DMS114 treated with DMSO at 0.1 percent for 48 hours (cell line): Measurements from ENCODE around the gene SLC25A31.
A peak's percentile ranks its signal among the peaks of the same experiment; 100 is the strongest.

ENCODE experiments used
- DNase-seq: peaks from one replicate; lab custom pipeline; 2025; ENCODE audit not compliant: unreplicated experiment; lab: John Stamatoyannopoulos, UW

SLC25A31 gene

DNA sequence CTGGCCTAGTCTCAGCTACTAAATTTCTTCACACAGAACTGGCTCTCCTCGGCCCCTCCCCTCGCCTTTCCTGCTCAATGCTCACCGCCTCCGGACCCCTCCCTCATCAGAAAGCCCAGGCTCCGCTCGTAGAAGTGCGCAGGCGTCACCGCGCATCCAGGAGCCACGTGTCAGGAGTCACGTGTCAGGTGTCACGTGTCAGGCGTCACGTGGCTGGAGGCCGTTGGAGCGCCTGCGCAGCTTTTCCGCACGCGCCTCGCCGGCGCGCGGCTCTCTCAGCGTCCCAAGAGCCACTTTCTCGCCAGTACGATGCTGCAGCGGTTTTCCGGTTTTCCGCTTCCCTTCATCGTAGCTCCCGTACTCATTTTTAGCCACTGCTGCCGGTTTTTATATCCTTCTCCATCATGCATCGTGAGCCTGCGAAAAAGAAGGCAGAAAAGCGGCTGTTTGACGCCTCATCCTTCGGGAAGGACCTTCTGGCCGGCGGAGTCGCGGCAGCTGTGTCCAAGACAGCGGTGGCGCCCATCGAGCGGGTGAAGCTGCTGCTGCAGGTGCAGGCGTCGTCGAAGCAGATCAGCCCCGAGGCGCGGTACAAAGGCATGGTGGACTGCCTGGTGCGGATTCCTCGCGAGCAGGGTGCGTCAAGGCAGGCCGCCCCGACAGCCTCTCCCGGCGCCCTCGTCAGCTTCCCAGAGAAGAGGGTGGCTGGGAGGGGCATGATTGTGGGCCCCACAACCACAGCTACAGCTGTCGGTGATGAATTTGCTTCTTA, at the start of gene SLC25A31:
TSS of gene SLC25A31 (plus strand) at position 259 of the 772 bp plus-strand sequence. CDS start at position 405, 146 bp downstream.
- no peak for DNase-seq

DNA sequence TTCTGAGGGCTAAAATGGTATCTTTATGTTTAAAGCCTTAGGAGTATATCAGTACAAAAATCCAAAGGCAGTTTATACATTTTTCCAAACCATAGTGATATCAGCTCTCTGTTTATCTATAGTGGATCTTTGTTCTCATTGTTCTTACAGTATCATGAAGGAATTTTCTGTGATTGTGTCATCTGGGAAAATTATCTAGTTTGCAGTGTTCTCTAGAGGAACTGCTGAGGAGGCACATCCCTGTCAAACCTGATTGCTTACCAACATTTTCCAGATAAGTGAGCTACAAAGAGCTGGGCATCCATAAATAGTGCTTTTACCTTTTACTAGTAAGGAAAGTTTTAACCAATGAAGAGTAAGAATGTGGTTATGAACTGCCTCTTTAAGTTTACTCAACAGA, 44.9 kb upstream of the SLC25A31 start:
- no peak for DNase-seq

DNA sequence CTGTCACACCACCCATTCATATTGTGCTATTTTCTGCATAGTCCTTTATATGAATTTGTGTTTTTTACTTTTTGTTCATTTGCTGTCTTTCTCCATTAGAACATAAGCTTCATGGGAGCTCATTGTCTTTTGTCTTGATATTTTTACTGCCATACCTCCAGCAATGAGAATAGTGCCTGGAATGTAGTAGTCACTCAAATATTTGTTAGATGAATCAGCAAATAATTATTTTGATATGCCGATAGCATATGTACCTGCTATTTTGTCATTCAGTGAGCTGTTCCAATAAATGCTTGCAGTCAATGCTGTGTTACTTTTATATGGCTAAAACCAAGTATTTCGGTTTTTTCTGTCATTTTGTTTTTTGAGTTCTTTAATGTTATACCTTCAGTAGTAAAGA, 43.5 kb upstream of the SLC25A31 start:
- no peak for DNase-seq

DNA sequence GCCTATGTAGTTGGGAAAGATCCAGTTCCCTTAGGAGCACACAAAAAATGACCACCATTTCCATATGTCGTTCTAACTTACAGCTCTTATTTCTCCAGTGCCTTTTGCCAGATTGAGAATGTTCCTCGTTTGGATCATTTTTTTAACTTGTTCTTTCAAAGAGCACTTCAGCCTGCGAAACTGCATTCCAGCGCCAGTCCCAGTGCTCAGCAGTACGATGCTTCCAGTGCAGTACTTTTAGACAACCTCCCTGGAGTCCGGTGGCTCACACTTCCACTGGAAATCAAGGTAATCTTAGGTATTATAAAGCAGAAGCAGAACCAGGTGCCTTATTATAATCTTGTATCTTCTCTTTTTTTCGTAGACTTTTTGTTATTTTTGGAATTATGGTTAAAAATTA, 42.6 kb upstream of the SLC25A31 start:
- DNase-seq = no peak

DNA sequence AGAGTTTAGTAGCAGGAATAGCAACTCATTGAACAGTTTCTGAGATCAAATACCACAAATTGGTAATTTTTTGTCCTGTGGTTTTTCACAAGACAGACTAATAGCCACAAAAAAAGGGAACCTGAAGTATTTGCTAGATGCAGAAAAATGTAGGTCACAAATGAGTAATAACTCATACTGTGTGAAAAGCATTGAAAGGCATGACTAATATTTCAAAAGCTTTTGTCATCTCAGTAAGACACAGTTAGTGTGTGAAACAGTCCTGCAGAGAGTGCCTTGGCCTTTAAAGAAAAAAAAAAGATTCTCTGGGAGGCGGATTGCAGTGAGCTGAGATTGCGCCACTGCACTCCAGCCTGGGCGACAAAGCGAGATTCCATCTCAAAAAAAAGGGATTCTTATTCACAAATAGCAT, 31.4 kb upstream of the SLC25A31 start:
- no peak for DNase-seq

DNA sequence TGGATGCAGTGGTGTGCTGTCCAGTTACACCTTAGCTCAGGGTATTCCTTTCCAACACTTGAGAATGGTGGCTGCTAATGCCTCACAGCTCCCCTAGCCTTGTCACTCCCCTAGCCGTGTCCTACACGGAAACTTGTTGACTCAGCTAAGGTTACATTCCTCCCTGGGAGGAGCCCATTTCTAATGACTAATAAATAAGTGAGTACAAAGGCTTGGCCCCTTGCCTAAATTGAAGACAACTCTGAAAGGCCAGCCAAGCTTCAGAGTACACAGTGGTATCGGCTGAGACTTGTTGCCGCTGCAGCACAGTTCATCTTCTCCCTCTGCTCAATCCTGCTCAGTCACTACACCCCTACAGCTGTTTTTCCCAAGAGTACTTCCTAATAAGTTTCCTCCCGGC, 21.2 kb upstream of the SLC25A31 start:
- DNase-seq = no peak

DNA sequence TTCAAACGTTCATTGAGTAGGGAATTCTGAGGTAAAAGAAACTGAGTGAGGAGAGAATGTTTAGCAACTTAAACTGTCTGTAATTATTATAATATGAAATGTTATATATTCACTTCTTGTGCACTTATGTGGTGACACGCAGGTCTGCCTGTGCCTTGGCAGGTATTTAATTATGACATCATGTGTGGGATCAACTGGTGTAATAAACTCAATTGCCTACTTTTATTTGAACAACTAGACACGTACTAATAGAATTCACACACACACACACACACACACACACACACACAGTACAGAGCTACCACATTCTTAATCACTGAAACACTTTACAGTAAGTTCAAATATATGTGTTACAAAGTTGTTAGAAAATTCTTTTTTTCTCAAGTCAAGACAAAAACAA, 20.7 kb upstream of the SLC25A31 start:
- no peak for DNase-seq

DNA sequence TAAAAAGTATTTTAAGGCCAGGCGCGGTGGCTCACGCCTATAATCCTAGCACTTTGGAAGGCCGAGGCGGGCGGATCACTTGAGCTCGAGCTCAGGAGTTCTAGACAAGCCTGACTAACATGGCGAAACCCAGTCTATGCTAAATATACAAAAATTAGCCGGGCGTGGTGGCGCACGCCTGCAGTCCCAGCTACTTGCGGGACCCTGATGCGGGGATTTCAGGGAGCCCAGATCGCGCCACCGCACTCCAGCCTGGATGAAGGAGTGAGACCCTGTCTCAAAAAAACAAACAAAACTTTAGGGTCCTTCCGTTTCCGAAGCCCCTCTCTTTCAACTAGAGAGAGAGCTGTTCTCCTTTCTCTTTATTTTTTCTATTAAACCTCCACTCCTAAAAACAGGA, 1.2 kb downstream of the SLC25A31 start:
- no peak for DNase-seq

DNA sequence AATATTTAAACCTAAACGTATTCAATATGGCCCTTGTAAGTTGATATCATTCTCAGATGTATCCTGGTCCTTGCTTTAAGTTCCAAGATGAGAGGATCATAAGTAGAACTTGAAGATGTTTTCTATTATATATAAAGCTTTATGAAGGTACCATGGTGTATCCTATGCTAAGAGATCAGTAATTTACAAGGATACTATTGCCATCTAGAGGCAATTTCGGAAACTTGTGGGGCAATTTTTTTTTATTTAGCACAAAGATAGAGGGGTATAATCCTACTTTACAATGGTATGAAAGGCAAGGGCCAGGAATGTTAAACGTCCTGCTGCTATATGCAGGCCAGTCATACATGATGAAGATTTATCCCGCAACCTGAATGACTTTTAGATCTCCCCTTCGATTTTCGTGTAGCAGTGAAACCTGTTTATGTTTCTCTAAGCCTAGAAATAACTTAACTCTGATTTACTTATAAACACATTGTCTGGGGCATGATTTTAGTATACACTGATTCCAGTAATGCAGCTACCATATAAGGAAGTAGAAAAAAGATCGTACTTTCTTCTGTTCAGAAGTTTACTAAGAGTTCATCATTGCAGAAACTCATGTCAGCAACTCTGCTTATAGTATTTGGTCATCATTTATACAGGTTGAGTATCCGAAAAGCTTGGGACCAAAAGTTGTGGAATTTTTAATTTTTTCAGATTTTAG, 2.6 kb downstream of the SLC25A31 start:
- DNase-seq = peak; percentile 26

DNA sequence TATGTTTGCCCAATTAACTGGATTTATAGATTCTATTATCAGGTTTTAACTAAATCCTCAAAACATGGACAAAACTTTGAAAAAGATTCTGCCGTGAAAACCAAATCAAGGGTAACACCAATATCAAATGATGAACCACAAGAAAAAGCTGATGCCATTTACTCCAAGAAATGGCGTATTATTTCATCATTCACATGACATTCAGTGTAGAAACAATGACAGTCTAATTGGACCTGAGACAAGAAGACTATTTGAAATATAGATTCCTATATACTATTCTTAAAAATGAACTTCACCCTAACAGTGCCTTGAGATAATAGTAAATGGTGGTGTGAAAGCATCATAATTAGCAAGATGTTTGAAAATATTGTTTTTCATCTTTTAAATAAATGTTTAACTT, 4.8 kb downstream of the SLC25A31 start:
- DNase-seq = no peak

DNA sequence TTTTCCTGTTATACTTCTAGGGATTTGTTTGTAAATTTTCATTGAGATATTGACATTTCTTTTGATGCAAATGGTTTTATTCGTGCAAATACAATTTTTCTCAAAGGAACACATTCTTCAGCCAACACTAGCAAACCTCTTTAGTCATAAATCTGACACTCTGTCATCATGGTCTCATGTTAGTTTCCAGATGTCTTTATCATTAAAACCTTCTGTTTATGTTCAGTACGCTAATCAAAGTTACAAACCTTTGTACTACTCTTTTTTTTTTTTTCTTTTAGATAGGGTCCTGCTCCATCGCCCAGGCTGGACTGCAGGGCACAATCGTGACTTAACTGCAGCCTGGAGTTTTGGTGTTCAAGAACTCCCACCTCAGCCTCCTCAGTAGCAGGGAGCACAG, 7.1 kb downstream of the SLC25A31 start:
- DNase-seq = no peak

DNA sequence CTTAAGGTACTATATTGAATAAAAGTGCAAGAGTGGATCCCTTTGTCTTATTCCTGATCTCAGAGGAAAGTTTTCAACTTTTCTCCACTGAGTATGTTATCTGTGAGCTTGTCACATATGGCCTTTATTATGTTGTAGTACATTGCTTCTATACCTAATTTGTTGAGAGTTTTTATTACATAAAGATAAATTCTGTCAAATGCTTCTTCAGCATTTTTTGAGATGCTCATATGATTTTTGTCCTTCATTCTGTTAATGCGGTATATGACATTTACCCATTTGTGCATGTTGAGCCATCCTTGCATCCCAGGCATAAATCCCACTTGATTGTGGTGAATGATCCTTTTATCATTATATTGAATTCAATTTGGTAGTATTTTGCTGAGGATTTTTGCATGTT, 11.0 kb downstream of the SLC25A31 start:
- no peak for DNase-seq

DNA sequence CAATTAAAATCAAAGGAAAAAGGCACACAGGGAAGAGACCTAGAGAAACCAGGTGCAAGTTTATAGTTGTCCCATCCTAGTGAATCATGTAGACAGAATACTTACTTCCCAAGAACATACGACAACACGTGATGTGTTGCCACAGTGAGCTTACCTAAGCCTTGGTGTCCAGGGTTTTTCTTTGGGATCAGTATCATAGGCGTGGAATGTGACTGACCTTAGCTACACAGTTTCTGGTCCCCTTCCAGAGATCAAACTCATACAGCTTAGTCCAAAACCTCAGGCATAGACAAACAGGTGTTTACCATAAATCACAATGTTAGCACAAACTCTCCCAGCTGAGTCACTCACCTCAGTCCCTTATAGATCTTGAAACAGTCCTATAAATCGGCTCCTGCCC, 17.7 kb downstream of the SLC25A31 start:
- DNase-seq = no peak

DNA sequence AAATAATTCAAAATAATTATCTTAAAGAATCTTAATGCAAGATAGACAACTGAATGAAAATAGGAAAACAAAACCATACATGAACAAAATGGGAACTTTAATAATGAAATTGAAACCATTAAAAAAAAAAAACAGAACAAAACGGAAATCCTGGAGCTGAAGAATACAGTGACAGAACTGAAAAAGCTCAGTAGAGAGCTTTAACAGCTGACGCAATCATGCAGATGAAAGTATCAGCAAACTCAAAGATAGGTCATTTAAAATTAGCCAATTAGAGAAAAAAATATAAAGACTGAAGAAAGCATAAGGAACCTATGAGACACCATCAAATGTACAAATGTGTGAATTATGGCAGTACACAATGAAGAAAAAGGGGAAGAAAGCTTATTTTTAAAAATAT, 18.8 kb downstream of the SLC25A31 start:
- DNase-seq = no peak

DNA sequence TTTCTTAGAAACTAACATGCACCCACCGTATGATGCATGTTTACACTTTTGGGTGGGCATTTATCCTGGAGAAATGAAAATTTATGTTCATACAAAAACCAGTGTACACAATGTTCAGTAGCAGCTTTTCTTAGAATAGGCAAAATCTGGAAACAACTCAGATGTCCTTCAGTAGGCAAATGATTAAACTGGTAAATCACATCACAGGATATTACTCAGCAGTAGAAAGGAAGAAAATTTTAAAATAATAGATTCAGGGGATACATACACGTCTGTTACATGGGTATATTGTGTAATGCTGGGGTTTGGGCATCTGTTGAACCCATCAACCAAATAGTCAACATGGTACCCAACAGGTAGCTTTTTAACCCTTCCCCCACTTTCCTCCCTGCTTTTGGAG, 26.7 kb downstream of the SLC25A31 start:
- no peak for DNase-seq

DNA sequence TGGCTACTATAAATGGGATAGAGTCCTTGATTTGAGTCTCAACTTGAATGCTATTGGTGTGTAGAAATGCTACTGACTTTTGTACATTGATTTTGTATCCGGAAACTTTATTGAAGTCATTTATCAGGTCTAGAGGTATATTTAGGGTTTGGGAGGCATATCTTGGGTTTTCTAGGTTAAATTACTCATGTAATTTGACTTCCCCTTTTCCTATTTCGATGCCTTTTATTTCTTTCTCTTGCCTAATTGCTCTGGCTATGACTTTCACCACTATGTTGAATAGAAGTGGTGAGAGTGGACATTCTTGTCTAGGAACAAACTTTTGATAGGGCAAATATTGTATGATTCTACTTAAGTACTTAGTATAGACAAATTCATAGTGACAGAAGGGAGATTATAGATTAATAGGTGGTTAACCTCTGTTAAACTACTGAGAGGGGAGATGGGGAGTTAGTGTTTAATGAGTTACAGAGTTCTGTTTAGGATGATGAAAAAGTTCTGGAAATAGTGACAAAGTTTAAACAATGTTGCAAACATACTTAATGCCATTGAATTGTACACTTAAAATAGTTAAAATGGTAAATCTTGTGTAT, 29.1 kb downstream of the SLC25A31 start:
- no peak for DNase-seq

DNA sequence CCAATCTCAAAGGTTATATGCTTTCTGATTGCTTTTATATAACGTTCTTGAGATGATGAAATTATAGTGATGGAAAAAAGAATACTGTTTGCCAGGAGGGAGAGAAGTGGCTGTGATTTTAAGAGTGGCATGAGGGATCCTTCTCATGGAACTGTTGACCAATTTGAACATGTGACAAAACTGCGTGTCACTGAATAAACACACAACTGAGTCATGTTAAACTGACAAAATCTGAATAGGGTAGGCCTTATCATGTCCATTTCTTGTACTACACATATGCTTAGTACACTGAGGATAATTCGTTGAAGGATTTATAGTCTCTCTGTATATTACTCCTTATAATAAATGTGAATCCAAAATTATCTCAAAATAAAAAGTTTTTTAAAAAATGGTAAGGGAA, 29.7 kb downstream of the SLC25A31 start:
- no peak for DNase-seq

DNA sequence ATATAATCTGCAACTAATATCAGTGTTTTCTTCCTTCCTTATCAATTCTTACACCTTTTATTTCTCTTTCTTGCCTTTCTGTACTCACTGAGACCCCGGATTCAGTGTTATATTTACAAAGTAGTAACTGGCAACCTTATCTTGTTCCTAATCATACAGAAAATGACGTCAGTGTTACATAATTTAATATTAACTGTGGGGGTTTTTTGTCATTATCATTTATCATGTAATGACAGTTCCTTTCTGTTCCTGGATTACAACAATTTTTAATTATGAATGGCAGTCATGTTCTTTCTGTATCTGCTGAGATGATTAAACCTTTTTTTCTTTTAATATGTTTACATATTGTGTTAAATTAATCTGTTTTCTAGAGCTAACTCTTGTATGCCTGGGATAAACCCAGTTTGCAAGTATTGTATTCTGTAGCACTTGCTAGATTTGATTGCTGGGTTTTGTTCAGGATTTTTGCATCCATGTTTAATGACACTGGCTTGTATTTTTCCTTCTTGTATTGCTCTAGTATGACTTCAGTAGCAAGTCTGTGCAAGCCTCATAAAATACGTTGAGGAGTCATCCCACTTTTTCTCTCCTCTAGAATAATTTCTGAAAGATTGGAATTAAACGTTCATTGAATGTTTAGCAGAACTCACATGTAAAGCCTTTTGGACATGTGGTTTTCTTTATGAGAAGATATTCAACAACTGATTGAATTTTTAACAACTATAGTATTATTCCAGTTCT, 41.5 kb downstream of the SLC25A31 start:
- DNase-seq = no peak

DNA sequence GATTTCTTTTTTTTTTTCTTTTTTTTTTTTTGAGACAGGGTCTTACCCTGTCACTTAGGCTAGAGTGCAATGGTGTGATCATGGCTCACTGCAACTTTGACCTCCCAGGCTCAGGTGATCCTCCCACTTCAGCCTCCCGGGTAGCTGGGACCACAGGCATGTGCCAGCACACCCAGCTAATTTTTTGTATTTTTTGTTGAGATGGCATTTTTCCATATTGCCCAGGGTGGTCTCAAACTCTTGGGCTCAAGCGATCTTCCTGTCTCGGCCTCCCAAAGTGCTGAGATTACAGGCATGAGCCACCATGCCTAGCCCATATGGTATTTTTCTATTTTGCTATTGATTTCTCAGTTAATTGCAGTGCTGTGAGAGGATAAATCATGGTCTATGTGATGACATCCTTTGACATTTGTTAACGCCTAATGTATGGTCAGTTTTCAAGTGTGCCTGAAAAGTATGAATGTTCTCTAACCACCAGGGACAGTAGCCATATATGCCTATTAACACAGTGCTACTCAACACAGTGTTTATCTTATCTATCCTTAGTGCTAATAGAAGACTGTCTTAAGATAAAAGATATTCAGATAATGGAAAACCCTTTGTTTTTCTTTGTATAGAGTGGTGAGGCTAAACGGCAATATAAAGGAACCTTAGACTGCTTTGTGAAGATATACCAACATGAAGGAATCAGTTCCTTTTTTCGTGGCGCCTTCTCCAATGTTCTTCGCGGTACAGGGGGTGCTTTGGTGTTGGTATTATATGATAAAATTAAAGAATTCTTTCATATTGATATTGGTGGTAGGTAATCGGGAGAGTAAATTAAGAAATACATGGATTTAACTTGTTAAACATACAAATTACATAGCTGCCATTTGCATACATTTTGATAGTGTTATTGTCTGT, 42.8 kb downstream of the SLC25A31 start:
- DNase-seq = no peak

DNA sequence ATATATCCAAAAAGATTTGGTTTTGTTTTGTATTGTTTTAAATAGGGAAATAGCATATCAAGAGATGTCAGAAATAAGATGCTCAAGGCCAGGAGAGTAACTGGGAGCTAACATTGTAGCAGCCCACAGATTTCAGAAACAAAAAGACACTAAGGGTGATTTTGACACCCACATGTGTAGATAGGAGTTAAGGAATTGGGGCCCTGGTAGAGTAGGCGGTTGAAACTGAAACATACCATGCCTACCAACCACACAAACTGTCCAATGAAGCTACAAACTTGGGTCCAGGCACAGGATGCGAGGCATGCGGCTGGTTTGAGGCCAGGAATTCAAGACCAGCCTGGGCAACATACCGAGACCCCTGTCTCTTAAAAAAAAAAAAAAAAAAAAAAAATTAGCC, 45.6 kb downstream of the SLC25A31 start:
- DNase-seq = no peak

DNA sequence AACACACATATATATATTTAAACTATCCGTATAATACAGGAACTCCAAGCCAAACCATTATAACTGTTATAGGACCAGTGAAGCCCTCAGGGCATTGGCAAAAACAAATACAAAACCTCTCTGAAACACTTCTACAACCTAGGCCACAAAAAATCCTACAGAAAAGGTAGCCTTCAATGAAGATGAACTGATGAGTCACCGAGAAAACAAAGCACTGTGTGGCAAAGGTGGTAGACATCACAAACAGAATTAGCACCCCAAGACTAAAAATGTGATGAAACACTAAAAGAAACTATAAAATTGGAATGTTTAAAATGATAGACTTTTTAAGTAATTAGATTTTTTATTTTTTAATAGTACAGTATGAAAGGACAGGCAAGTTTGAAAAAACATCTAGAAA, 46.4 kb downstream of the SLC25A31 start:
- DNase-seq = no peak
